Common myeloid progenitor, CD34-positive (primary cell): ENCODE data around the gene RSPH4A.

ENCODE experiments used
- CTCF ChIA-PET: fragments of 350-600 bp; sonication (Branson Sonifier 250); formaldehyde crosslinking; loops from one replicate; lab custom pipeline; 2021; ENCODE audit warnings: antibody characterized with exemption; lab: Charles Lee
- POLR2A ChIA-PET: fragments of 350-600 bp; sonication (Branson Sonifier 250); formaldehyde crosslinking; loops from one replicate; lab custom pipeline; 2021; ENCODE audit warnings: antibody characterized with exemption; lab: Charles Lee
- DNase-seq, 3 donors: peaks; one replicate each; pipeline versions ENCODE4 v3.0.0 to v3.0.0-alpha.2; 2013
- H3K27ac ChIP-seq, 2 experiments: 1 replicate in 1 of 2; 2 replicates in 1 of 2; pipeline ENCODE4 v1.7.0; 2013; ENCODE audit warnings: inconsistent platforms in 2 of 2, low read length in 2 of 2, mild to moderate bottlenecking in 2 of 2, low read depth in 1 of 2, moderate library complexity in 1 of 2; ENCODE audit not compliant: severe bottlenecking in 2 of 2, insufficient read depth in 1 of 2, poor library complexity in 1 of 2
- H3K27me3 ChIP-seq, 5 experiments: replicated peaks in 2 of 5; 1 replicate in 3 of 5; 2 replicates in 2 of 5; pipeline versions ENCODE4 v1.6.1 to v1.7.0; 2013; ENCODE audit warnings: low read length in 4 of 5, mild to moderate bottlenecking in 2 of 5, moderate library complexity in 2 of 5, inconsistent platforms in 1 of 5; ENCODE audit not compliant: insufficient read depth in 5 of 5, control insufficient read depth in 4 of 5
- H3K36me3 ChIP-seq, 4 experiments: 1 replicate in 2 of 4; 2 replicates in 2 of 4; pipeline versions ENCODE4 v1.6.1 to v1.7.0; 2013; ENCODE audit warnings: low read length in 3 of 4, control low read depth in 1 of 4, mild to moderate bottlenecking in 1 of 4; ENCODE audit not compliant: control insufficient read depth in 4 of 4, insufficient read depth in 4 of 4
- H3K4me1 ChIP-seq, 4 experiments: 1 replicate in 3 of 4; 2 replicates in 1 of 4; pipeline versions ENCODE4 v1.6.1 to v1.7.1; 2013; ENCODE audit warnings: low read length in 3 of 4, mild to moderate bottlenecking in 3 of 4, control low read depth in 1 of 4, inconsistent platforms in 1 of 4, moderate library complexity in 1 of 4; ENCODE audit not compliant: control insufficient read depth in 4 of 4, insufficient read depth in 4 of 4; ENCODE audit errors: control extremely low read depth in 1 of 4
- H3K4me3 ChIP-seq, 7 experiments: 1 replicate in 4 of 7; 2 replicates in 3 of 7; pipeline versions ENCODE4 v1.5.1 to v1.7.0; 2013; ENCODE audit warnings: mild to moderate bottlenecking in 7 of 7, low read length in 6 of 7, moderate library complexity in 6 of 7, inconsistent platforms in 2 of 7, low read depth in 2 of 7, control low read depth in 1 of 7; ENCODE audit not compliant: insufficient read depth in 4 of 7, control insufficient read depth in 1 of 7; ENCODE audit errors: extremely low read depth in 1 of 7
- H3K9me3 ChIP-seq, 5 experiments: 1 replicate in 4 of 5; 2 replicates in 1 of 5; pipeline versions ENCODE4 v1.6.1 to v1.7.1; 2013; ENCODE audit warnings: low read length in 4 of 5, mild to moderate bottlenecking in 2 of 5, inconsistent platforms in 1 of 5, low read depth in 1 of 5, moderate library complexity in 1 of 5; ENCODE audit not compliant: control insufficient read depth in 4 of 5, insufficient read depth in 2 of 5; ENCODE audit errors: control extremely low read depth in 1 of 5
- WGBS: methylation state at CpG from one replicate; pipeline ENCODE4 v1.1.5; 2013; ENCODE audit not compliant: insufficient coverage; 5-methylcytosine and 5-hydroxymethylcytosine counted together

The RSPH4A gene

GRCh38 chr6:116624036-116624805, 7.9 kb downstream of the RSPH4A start:
- no peak for DNase-seq
- H3K27ac ChIP-seq: no peak overlapping the region
- no peaks in the 10 kb centered on the region for H3K36me3 ChIP-seq
- H3K27me3 ChIP-seq: no peaks in the 10 kb centered on the region
- H3K4me3 ChIP-seq: no peak overlapping the region
- H3K4me1 ChIP-seq: peaks cover 0 to 1% (median under 1%) of the 10 kb centered on the region in 4 experiments
- ChIA-PET CTCF (interaction anchor here (1.0 to 1.1 kb wide), 2 partner anchors 21 to 337 kb away, joined by 3 to 4 read pairs; no protein-coding TSS in a partner anchor), POLR2A (no interaction called here)
- WGBS: no CpG with 5 or more reads among the region's 3 CpGs
- H3K9me3 ChIP-seq: no peaks in the 10 kb centered on the region

GRCh38 chr6:116625872-116626271, 9.6 kb downstream of the RSPH4A start:
- no CpG with 5 or more reads among the region's 3 CpGs for WGBS
- H3K36me3 ChIP-seq: no peaks in the 10 kb centered on the region
- ChIA-PET CTCF (no interaction called here), POLR2A (no interaction called here)
- H3K27me3 ChIP-seq: no peaks in the 10 kb centered on the region
- H3K9me3 ChIP-seq: no peaks in the 10 kb centered on the region
- H3K4me3 ChIP-seq: no peak overlapping the region
- H3K27ac ChIP-seq: no peak overlapping the region
- no peak for DNase-seq
- peaks cover 0 to 15% (median 14%) of the 10 kb centered on the region in 4 experiments for H3K4me1 ChIP-seq

- DNase-seq: peak in 1 of 3 donors; percentile 39
- Histone ChIP-seq H3K9me3 (no peaks in the 10 kb centered on the region), H3K27ac (no peak overlapping the region), H3K4me3 (no peak overlapping the region), H3K27me3 (no peaks in the 10 kb centered on the region), H3K36me3 (peaks cover 0 to 8% (median 1%) of the 10 kb centered on the region in 4 experiments), H3K4me1 (peaks cover 17 to 50% (median 34%) of the 10 kb centered on the region in 4 experiments)
- 89% methylated on average over 1 of the region's 5 CpGs for WGBS
- ChIA-PET POLR2A (no interaction called here), CTCF (interaction anchor here (0.6 to 1.5 kb wide), 2 partner anchors 15 to 361 kb away, joined by 3 read pairs; no protein-coding TSS in a partner anchor)
Measured at GRCh38 chr6:116629563-116629981, 13.3 kb downstream of the RSPH4A start.

- POLR2A ChIA-PET: interaction anchor here (1.1 kb wide), 1 partner anchor 30 kb away, joined by 3 read pairs; no protein-coding TSS in a partner anchor
Measured at GRCh38 chr6:116631379-116631990, 15.2 kb downstream of the RSPH4A start.

GRCh38 chr6:116633685-116634084, 17.4 kb downstream of the RSPH4A start:
- H3K9me3 ChIP-seq: peaks cover 0 to under 1% (median 0%) of the 10 kb centered on the region in 5 experiments
- WGBS: 50% methylated on average over 1 of the region's 2 CpGs
- no peak overlapping the region for H3K4me3 ChIP-seq
- no peak overlapping the region for H3K27ac ChIP-seq
- peaks cover 0 to 19% (median 5%) of the 10 kb centered on the region in 4 experiments for H3K36me3 ChIP-seq
- no peaks in the 10 kb centered on the region for H3K27me3 ChIP-seq
- peaks cover 17 to 50% (median 34%) of the 10 kb centered on the region in 4 experiments for H3K4me1 ChIP-seq
- POLR2A ChIA-PET: interaction anchor here (0.6 kb wide), 1 partner anchor 40 kb away, joined by 4 read pairs; no protein-coding TSS in a partner anchor
- peak; percentile 25 to 66 (median 46) for DNase-seq
- CTCF ChIA-PET: no interaction called here

More at GRCh38 chr6:116631379-116631990, 15.2 kb downstream of the RSPH4A start:
- 35% methylated on average over 5 of the region's 5 CpGs for WGBS
- DNase-seq: peak; percentile 80 to 98 (median 93)
- peaks cover 0 to 17% (median 3%) of the 10 kb centered on the region in 4 experiments for H3K36me3 ChIP-seq
- CTCF ChIA-PET: interaction anchor here (0.8 to 2.4 kb wide), 5 partner anchors 10 to 363 kb away, joined by 3 to 6 read pairs (median 3); partner anchors contain the start of gene RSPH4A
- peaks cover 17 to 50% (median 34%) of the 10 kb centered on the region in 4 experiments for H3K4me1 ChIP-seq
- peak overlapping the region in 1 of 7 experiments; percentile 40 for H3K4me3 ChIP-seq
- H3K9me3 ChIP-seq: no peaks in the 10 kb centered on the region
- H3K27ac ChIP-seq: peak overlapping the region; percentile 30 to 63
- no peaks in the 10 kb centered on the region for H3K27me3 ChIP-seq

GRCh38 chr6:116648156-116648555, 31.9 kb downstream of the RSPH4A start:
- Histone ChIP-seq H3K4me1 (peaks cover 0 to 11% (median 0%) of the 10 kb centered on the region in 4 experiments), H3K9me3 (no peaks in the 10 kb centered on the region), H3K4me3 (peak overlapping the region in 1 of 7 experiments; percentile 54), H3K27ac (peak overlapping the region; percentile 58 to 72), H3K27me3 (no peaks in the 10 kb centered on the region), H3K36me3 (peaks cover 0 to 21% (median 13%) of the 10 kb centered on the region in 4 experiments)
- ChIA-PET CTCF (interaction anchor here (1.1 to 2.0 kb wide), 8 partner anchors 13 to 379 kb away, joined by 3 to 6 read pairs (median 4); no protein-coding TSS in a partner anchor), POLR2A (no interaction called here)
- DNase-seq: peak in 1 of 3 donors; percentile 35
- WGBS: 7% methylated on average over 3 of the region's 5 CpGs
